HUDEP-2 (cell line): Measurements from ENCODE around the gene FARSA.
"Not testable (repeated sequence)": the region's sequence is repeated elsewhere in the genome, so short reads cannot be mapped to it uniquely, and the experiment has no call there.

Source experiments
- DNase-seq, 76 experiments: peaks; one replicate each; lab custom pipeline; 2025; ENCODE audit not compliant: unreplicated experiment in 76 of 76; lab: John Stamatoyannopoulos, UW

The FARSA gene

DNA sequence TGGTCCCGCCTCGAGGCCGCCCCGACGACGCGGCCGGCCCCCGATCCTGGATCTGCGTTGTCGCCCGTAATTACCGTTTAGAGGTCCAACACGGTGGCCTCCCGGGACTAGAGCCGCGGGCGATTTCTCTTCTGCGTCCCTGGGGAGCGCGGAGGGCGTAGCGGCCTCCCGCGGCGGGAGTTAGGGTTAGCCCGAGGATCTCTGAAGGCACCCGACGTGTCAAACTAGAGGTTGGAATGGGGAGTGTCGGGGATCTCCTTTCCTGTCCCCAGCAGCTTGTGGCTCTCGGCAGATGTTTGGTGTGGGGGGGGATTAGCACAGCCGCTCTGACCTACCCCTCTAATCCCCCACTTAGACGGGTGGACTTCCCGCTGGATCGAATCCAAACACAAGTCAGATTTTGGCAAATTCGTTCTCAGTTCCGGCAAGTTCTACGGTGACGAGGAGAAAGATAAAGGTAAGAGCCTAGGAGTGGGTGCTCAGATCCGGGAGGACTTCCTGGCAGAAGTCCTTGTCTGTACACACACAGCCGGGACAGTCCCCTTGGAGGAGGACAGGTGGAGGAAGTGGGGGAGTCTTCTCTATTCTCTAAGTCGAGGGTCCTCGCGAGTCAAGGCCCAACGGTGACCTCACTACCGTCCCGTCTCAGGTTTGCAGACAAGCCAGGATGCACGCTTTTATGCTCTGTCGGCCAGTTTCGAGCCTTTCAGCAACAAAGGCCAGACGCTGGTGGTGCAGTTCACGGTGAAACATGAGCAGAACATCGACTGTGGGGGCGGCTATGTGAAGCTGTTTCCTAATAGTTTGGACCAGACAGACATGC lies 5.5 kb upstream of the FARSA start:
- DNase-seq = peak in 20 of 76 experiments; percentile 22 to 68 (median 44)

DNA sequence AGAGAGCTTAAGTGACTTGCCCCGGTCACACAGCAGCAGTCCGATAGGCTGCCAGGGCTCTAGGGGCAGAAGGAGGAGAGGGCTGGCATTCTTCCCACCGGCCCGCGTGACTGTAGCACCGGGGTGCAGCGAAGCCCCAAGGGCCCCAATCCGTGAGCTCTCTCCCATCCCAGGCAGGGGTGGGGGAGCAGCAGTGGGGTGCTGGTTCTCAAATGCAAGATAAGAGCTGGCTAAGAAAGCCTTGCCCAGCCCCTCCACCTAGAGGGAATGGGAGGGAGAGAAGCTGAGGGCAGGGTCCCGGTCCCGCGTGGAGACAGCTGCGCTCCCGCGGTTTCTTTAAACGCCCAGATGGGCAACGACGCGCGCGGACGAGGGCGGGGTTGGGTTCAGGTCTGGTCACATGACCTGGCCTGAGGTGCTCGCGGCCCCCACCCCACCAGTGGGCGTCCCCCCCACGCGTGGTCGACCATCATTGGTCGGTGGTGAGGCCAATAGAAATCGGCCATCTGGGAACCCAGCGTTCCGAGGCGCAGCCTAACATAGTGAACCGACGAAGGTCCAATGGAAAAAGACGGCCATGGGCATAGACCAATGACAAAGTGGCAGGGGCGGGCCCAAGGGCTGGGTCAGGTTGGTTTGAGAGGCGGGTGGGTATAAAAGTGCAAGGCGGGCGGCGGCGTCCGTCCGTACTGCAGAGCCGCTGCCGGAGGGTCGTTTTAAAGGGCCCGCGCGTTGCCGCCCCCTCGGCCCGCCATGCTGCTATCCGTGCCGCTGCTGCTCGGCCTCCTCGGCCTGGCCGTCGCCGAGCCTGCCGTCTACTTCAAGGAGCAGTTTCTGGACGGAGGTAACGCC lies 4.6 kb upstream of the FARSA start, which contains the start of gene CALR:
Gene CALR, plus strand, starts transcription at position 683 of the 852 bp plus-strand sequence. Its CDS starts 71 bp downstream, at position 754.
- DNase-seq = peak; percentile 93 to 100 (median 100)

DNA sequence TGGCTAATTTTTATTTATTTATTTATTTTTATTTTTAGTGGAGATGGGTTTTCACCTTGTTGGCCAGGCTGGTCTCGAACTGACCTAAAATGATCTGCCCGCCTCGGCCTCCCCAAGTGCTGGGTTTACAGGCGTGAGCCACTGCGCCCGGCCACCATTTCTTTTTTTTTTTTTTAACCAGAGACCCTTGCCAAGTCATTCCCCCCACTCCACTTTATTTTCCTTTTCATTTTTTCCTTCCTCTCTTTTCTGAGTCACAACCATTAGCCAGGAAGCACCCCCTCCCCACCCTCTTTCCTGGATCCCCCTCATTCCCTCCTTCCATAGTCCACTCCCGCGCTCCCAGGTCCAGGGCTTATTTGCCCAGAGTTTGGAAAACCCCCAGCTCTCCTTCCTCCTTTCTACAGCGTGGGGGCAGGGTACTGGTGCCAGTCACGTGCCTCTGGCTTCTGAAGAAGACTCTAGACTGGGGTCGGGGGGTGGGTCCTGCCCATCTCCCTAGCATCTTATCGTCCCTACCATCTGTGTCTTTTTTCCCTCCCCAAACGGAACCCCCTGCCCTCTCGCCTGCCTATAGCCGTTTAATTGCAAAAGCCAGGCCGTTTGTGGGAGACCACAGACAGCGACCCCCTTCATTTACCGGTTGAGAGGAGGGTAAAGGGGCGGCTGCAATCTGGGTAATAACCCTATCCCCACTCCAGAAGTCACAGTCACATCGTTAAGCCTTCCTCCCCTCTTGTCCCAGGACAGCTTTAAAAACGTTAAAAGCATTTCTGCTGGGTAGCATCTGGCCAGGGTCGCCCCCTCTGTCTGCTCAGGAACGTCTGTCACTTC lies 3.8 kb upstream of the FARSA start:
- peak in 66 of 76 experiments; percentile 29 to 98 (median 66) for DNase-seq

DNA sequence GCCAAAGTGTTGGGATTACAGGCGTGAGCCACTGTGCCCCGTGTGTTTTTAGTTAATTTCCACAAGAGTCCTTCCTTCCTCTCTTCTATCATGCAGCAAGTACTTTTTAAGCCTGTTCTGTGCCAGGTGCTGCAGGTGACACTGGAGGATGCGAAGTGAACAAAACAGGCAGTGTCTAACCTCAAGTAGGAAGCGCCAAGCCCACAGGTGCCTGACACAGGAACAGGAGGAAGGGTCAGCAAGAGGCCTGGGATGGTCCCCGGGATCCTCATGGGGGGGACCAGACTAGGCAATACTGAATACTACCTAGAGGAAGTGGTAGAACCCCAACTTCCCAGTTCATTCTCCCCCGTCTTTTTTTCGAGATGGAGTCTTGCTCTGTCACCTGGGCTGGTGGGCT lies 3.1 kb upstream of the FARSA start:
- DNase-seq = peak in 1 of 76 experiments; percentile 41

DNA sequence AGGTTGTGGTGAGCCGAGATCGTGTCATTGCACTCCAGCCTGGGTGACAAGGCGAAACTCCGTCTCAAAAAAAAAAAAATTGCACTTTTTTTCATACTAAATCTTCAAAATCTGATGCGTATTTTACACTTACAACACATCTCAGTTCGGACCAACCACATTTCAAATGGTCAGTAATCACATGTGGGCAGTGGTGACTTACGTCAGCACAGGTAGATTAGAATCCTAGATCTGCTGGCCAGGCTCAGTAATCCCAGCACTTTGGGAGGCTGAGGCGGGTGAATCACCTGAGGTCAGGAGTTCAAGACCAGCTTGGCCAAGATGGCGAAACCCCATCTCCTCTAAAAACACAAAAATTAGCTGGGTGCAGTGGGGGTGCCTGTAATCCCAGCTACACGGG lies 1.6 kb upstream of the FARSA start:
- DNase-seq = no peak

DNA sequence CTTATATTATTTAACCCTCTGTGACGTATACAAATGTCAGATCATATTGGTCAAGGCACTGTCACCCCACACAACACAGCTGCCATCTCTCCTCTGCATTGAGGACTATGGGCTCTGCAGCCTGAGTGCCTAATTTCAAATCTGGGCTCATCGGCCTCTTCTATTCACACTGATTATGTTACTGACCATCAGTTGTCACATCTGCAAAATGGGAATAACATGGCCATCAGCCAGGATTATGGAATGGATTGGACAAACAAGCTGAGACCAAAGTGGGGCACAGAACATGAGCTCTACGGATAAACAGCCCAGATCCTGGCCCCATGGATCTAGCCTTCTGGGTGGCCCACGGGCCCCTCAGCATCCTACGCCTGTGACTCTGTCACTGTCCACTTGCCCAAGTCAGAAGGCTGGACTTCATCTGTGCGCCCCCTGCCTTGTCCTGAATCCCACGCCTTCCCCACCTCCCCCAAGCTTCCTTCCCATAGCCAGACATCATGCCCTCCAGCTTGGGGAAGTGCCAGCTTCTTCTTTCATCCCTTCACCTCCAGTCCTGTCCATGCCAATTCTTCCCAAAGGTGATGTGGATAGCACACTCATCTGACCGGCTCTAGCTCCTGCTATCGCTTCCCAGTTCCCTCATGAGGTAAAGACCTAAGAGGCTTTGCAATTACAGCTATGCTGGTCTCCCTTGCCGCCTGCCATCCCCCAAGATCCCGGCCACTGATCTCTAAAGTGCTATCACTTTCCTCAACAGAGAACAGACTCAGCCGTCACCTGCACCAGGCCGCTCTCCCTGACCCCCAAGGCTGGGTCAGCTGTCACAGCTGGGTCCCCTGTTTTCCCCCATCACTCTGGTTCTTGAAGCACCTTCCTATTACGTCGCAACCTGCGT lies 872 bp downstream of the FARSA start:
- DNase-seq = peak in 4 of 76 experiments; percentile 24 to 56 (median 42)

DNA sequence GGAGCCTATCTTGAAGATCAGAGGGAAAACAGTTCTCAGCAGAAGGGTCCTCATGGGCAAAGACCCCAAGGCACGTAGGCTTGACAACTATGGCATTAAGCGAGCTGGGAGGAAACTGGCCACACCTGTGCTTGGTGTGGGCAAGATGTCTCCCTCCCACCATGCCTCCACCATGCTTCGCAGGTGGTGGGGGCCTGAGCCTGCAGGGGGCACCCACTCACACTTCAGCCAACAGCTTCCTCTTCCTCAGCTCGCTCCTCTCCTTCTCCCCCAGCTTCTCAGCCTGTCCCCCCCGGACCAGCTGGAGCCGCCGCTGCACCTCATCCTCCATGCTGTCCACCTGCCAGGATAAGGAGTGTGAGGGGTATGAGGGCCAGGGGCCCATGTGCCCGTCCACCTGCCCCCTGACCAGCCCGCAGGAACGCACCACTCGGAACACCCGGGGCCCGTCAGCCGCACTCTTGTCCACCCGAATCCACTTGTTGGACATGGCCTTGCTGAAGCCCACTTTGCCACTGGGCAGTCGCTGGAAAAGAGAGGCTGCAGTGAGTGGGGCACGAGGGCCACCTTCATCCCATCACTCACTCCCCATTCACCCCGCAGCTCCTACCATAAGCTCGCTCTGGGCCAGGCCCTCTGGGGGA lies 3.4 kb downstream of the FARSA start:
- peak in 1 of 76 experiments; percentile 19 for DNase-seq

DNA sequence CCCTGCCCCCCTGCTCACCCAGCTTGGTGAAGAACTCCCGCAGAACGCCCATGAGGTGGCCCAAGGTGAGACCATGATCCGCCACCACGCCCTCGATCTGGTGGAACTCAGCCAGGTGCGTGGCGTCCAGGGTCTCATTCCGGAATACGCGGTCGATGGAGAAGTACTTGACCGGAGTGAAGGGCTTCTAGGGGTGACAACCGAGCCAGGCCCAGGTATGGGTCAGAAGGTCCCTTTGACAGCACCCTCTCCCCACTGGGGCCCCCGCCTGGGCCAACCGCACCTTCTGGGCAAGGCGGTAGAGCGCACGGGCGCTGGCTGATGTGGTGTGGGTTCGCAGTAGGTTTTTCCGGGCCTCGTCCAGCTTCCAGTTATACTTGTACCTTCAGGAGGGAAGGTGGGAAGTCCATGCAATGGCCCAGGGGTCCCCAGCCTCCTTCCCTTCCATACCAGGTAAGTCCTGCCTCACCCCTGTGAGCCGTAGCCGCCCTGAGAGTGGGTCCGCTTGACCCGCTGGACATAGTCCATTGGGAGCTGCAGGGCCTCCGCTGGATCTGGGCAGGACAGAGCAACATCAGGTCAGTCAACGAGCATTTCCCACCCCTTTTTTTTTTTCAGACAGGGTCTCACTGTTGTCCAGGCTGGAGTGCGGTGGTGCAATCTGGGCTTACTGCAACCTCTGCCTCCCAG lies 8.7 kb downstream of the FARSA start:
- DNase-seq = no peak

DNA sequence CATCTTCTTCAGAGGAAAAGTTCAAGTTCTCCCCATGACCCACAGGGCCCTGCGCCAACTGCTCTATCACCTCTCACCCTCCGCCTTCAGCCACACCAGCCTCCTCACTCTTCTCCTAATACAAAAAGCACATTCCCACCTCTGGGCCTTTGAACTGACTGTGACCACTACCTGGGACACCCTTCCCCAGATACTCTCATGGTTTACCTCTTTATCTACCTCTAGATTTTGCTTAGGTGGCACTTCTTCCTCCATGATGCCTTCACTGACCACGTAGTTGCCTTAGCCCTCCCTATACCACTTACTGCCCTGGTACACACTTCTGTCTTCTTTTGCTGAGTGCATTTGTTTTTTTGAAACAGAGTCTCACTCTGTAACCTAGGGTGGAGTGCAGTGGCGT lies 10.6 kb downstream of the FARSA start:
- no peak for DNase-seq

DNA sequence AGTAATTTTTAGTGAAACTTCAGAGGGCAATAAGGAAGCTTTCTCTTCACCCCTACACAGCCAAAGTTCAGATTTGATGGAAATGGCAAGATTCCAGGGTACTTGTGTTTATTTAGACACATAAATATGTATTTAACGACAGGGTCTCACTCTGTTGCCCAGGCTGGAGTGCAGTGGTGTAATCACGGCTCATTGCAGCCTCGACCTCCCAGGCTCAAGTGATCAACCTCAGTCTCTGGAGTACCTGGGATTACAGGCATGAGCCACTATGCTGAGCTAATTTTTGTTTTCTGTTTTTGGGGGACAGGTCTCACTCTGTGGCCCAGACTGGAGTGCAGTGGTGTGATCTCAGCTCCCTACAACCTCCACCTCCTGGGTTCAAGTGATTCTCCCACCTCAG lies 12.5 kb downstream of the FARSA start:
- DNase-seq = no peak

DNA sequence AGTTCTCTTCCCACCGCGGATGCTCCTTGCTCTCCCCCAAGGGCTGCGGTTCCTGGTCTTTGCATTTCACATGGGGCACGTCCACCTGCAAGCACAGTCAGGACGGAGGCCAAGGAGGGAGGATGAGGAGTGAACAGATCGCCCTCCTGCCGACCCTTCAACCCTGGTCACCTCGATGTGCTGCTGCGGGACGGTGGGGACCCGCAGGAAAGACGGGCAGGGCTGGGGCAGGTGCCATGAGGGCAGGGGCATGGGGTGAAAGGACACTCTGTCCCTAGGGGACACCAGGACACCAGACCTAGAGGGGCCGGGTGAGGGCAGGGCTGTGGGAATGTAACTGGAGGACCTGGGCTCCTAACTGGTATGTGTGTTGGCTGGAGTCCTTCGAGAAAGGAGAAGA lies 15.3 kb downstream of the FARSA start:
- DNase-seq = no peak

DNA sequence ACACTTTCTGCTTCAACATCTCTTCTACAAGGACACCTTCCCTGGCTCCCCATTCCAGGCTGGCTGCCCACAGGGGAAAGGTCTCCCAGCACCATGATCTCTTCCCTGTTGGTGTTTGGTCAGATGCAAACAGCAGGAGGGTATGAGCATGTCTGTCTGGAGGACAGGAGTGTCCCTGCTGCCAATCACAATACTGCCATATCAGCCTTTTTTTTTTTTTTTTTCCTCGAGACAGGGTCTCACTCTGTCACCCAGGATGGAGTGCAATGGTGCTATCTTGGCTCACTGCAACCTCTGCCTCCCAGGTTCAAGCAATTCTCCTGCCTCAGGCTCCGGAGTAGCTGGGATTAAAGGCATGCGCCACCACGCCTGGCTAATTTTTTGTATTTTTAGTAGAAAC lies 17.7 kb downstream of the FARSA start:
- DNase-seq = not testable (repeated sequence)

DNA sequence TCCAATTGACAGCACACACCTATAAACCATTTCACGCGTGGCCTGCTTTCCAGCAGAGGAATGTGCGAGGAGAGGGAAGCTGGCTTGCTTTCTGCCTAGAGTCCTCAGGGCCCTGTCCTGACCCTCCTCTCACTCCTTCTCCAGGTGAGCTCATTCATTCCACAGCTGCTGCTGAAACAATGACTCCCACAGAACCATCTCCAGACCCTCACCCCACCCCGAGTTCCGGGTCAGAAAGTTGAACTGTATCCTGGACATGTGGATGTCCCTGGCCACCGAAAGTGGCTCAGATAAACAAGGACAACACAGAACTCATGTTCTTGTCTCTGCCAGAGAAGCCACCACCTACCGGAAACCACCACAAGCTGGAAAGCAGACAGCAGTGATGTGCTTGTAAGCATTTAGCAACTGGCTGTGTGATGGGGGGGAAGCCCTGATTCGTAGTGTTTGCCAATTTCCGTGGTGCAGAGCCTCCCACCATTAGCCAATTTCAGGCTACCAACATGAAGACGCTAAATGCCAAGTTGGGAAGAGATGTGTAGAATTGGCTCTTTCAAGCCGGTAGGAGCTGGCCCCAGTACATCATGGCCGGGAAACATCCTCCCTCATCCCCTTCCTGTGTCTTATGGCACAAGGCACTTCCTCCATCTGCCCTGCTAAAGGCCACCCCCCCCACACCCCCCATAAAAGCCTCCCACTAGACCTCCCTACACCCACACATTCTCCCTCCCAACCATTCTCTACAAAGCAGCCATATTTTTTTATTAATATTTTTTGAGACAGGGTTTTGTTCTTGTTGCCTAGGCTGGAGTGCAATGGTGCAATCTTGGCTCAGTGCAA lies 19.4 kb downstream of the FARSA start:
- no peak for DNase-seq

DNA sequence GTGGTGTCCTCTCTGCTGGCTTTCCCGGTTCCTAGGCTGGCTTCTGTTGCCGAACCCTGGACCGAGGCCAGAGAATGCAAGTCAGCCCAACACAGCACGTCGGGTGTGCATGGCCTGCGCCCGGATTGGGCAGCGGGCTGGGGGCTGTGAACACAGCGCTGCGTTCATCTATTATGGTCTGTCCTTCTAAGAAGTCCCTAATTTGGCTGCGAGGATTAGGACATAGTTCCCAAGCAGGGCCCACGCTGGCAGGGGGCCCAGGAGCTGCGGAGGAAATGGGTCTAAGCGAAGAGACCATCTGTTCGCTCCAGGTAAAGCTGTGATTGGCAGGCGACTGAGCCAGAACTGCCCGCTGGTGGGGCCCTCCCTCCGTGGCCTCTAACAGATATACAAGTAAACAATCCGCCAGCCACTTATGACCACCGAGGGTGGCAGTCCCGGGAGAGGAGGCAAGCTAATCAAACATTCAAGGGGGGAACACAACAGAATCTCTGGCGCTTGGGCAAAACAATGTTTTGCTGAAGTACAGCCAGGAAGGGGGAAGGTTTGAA lies 20.4 kb downstream of the FARSA start:
- no peak for DNase-seq

DNA sequence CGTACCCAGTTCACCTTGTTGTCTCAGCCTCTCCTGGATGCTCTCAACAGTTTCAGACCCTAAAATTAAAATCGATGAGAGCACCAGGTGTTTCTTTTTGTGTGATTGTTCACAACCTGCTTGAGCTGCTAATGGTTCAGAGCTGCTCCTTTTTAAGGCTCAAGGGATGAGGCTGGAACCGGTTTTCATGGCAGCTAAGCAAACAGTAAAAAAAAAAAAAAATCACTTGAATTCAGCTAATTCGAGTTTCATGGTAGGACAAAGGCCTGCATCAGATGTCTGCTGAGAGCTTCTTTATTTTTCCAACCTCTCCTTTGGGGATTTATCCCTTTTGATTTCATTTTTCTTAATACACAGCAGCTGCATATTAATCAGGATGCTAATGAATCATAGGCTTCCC lies 20.9 kb downstream of the FARSA start:
- no peak for DNase-seq

DNA sequence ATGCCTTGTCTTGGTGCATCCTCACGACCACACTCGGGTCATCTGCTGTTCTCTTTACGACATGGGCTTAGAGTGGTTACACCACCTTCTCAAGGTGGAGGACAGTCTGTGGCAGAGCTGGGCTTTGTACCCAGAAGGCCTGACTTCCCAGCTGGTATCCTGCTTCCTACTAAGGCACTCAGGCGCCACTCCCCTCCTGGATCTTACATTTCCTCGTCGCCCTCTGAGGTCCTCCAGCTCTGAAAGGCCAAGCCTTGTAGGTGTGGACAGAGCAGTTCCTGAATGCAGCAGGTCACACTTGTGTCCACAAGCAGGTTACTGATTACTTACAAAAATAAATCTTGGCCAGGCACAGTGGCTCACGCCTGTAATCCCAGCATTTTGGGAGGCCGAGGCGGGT lies 26.3 kb downstream of the FARSA start:
- DNase-seq = no peak

DNA sequence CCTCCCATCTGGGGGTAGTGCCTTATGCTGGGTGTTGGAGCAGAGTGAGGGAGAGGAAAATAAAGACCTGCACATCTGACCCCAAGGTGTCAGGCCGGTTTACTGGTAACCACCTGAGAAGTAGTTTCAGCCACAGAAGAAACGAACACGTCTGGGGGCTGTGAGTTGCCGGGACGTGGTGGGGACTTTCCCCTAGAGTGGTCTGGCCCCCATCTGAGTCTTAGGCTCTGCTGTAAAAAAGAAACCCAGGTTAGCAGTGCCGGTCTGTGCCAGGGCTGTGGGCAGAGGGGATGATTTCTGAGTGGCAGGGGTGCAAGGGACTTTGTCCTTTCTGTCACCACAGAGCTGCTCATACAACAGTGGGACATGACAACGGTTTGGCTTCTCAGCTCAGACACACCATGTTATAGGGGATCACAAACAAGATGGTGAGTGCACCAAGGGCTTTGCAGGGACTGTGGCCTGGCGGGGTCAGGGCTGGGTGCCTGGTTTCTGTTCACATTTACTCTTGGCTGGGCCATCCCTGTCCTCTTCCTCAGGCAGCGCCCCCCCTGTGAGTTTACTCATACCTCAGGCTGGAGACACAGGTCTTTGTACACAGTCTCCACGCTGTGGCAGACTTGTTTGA lies 33.5 kb downstream of the FARSA start:
- no peak for DNase-seq
